Measurements from ENCODE around the gene ACBD6. TPM values are rescaled to one million over a fixed set of nuclear protein-coding genes. Genes with fewer than 3 reads are reported as not detected.

ACBD6 gene
- total RNA-seq, 1 experiment from 2014 or later, result 136 TPM

GRCh38 chr1:180392020-180392419, 110.4 kb downstream of the ACBD6 start:
- Mint-ChIP-seq H3K4me1 (ENCODE audit: insufficient read depth, unreplicated experiment) (no peaks in the 10 kb centered on the region), H3K36me3 (ENCODE audit: insufficient read depth, unreplicated experiment) (peaks cover 35% of the 10 kb centered on the region), H3K27me3 (ENCODE audit: insufficient read depth, unreplicated experiment) (no peaks in the 10 kb centered on the region), H3K9me3 (ENCODE audit: unreplicated experiment) (peaks cover 8% of the 10 kb centered on the region), H3K27ac (ENCODE audit: low read depth, unreplicated experiment) (no peak overlapping the region), H3K4me3 (ENCODE audit: unreplicated experiment) (no peak overlapping the region)
- TF ChIP-seq CTCF (IDR thresholded peaks at IDR 0.05; ENCODE audit: unreplicated experiment), result no peak
- CTCF ChIA-PET, result interaction anchor here (0.6 to 1.3 kb wide), 2 partner anchors 204 to 486 kb away, joined by 3 to 6 read pairs; no protein-coding TSS in a partner anchor
- intact Hi-C loops (cut with micrococcal nuclease), result no loop called here
- BruUV-seq (replicated peaks), result no TSS peak
- no peak for DNase-seq (ENCODE audit: unreplicated experiment)
- POLR2A ChIA-PET, result interaction anchor here (0.6 to 0.9 kb wide), 2 partner anchors 9 to 494 kb away, joined by 3 read pairs; no protein-coding TSS in a partner anchor

GRCh38 chr1:180387413-180387812, 115.0 kb downstream of the ACBD6 start:
- Mint-ChIP-seq H3K4me3 (ENCODE audit: unreplicated experiment) (no peak overlapping the region), H3K27me3 (ENCODE audit: insufficient read depth, unreplicated experiment) (no peaks in the 10 kb centered on the region), H3K27ac (ENCODE audit: low read depth, unreplicated experiment) (no peak overlapping the region), H3K9me3 (ENCODE audit: unreplicated experiment) (peaks cover 29% of the 10 kb centered on the region), H3K4me1 (ENCODE audit: insufficient read depth, unreplicated experiment) (peaks cover 6% of the 10 kb centered on the region), H3K36me3 (ENCODE audit: insufficient read depth, unreplicated experiment) (peaks cover 22% of the 10 kb centered on the region)
- ChIA-PET POLR2A (interaction anchor here (0.7 to 1.0 kb wide), 2 partner anchors 33 to 39 kb away, joined by 3 read pairs; no protein-coding TSS in a partner anchor), CTCF (interaction anchor here (0.7 kb wide), 1 partner anchor 76 kb away, joined by 3 read pairs; no protein-coding TSS in a partner anchor)
- no peak for TF ChIP-seq CTCF (IDR thresholded peaks at IDR 0.05; ENCODE audit: unreplicated experiment)
- BruUV-seq (replicated peaks), result no TSS peak
- DNase-seq (ENCODE audit: unreplicated experiment), result no peak
- intact Hi-C loops (cut with micrococcal nuclease), result no loop called here

GRCh38 chr1:180386745-180387367, 115.5 kb downstream of the ACBD6 start:
- Mint-ChIP-seq H3K4me3 (ENCODE audit: unreplicated experiment) (no peak overlapping the region), H3K27me3 (ENCODE audit: insufficient read depth, unreplicated experiment) (no peaks in the 10 kb centered on the region), H3K4me1 (ENCODE audit: insufficient read depth, unreplicated experiment) (peaks cover 12% of the 10 kb centered on the region), H3K9me3 (ENCODE audit: unreplicated experiment) (peaks cover 33% of the 10 kb centered on the region), H3K27ac (ENCODE audit: low read depth, unreplicated experiment) (no peak overlapping the region), H3K36me3 (ENCODE audit: insufficient read depth, unreplicated experiment) (peaks cover 27% of the 10 kb centered on the region)
- intact Hi-C loops (cut with micrococcal nuclease), result no loop called here
- ChIA-PET CTCF (interaction anchor here (0.5 to 0.7 kb wide), 3 partner anchors 77 to 199 kb away, joined by 3 read pairs; no protein-coding TSS in a partner anchor), POLR2A (interaction anchor here (0.7 to 1.0 kb wide), 2 partner anchors 32 to 39 kb away, joined by 3 read pairs; no protein-coding TSS in a partner anchor)
- DNase-seq (ENCODE audit: unreplicated experiment), result no peak
- no TSS peak for BruUV-seq (replicated peaks)
- TF ChIP-seq CTCF (IDR thresholded peaks at IDR 0.05; ENCODE audit: unreplicated experiment), result no peak

- ChIA-PET POLR2A (interaction anchor here (0.5 to 1.2 kb wide), 2 partner anchors 9 to 14 kb away, joined by 3 to 6 read pairs; no protein-coding TSS in a partner anchor), CTCF (interaction anchor here (0.6 to 0.9 kb wide), 2 partner anchors 29 to 197 kb away, joined by 3 read pairs; no protein-coding TSS in a partner anchor)
- H3K27ac Mint-ChIP-seq (ENCODE audit: low read depth, unreplicated experiment), result no peak overlapping the region
- intact Hi-C loops (cut with micrococcal nuclease), result no loop called here
- peaks cover 40% of the 10 kb centered on the region for H3K9me3 Mint-ChIP-seq (ENCODE audit: unreplicated experiment)
- no TSS peak for BruUV-seq (replicated peaks)
- H3K4me1 Mint-ChIP-seq (ENCODE audit: insufficient read depth, unreplicated experiment), result peaks cover 12% of the 10 kb centered on the region
- TF ChIP-seq CTCF (IDR thresholded peaks at IDR 0.05; ENCODE audit: unreplicated experiment), result no peak
- H3K27me3 Mint-ChIP-seq (ENCODE audit: insufficient read depth, unreplicated experiment), result no peaks in the 10 kb centered on the region
- DNase-seq (ENCODE audit: unreplicated experiment), result no peak
- H3K36me3 Mint-ChIP-seq (ENCODE audit: insufficient read depth, unreplicated experiment), result peaks cover 36% of the 10 kb centered on the region
- H3K4me3 Mint-ChIP-seq (ENCODE audit: unreplicated experiment), result no peak overlapping the region
These were observed 117.2 kb downstream of the ACBD6 start for GRCh38 chr1:180385144-180385543.
